K562 (cell line): ENCODE results near the gene CDCA3. TPM values are rescaled to one million over a fixed set of nuclear protein-coding genes. Genes with fewer than 3 reads are reported as not detected.

ENCODE experiments used
- ATF1 ChIP-seq, 2 experiments: fragments of 450-650 bp in 1 of 2; IDR thresholded peaks; 2 replicates each; pipeline ENCODE4 v1.6.1; 2016; ENCODE audit warnings: missing compliant biosample characterization in 1 of 2, missing genetic modification characterization in 1 of 2
- CGGBP1 ChIP-seq: fragments of 250-450 bp; sonication (Bioruptor Pico); IDR thresholded peaks from 2 replicates; pipeline ENCODE4 v1.9.0; 2021; ENCODE audit warnings: mild to moderate bottlenecking
- CREB1 ChIP-seq, 2 experiments: sonication (generic) in 1 of 2; formaldehyde crosslinking in 1 of 2; IDR thresholded peaks; 2 replicates each; pipeline versions ENCODE4 v1.6.1 to v1.8.0; 2012 to 2022; ENCODE audit warnings: inconsistent platforms in 1 of 2, mild to moderate bottlenecking in 1 of 2, missing genetic modification reagents in 1 of 2, moderate library complexity in 1 of 2
- ELF1 ChIP-seq: fragments of 200-800 bp; sonication (Bioruptor generic); IDR thresholded peaks from 2 replicates; pipeline ENCODE4 v1.6.1; 2016; ENCODE audit warnings: missing genetic modification characterization, missing compliant biosample characterization
- FOXA1 ChIP-seq: fragments of 450-650 bp; IDR thresholded peaks from 2 replicates; pipeline ENCODE4 v1.6.1; 2016; ENCODE audit warnings: mild to moderate bottlenecking, borderline replicate concordance
- HSF4 ChIP-seq: fragments of 250-450 bp; sonication (Bioruptor Pico); IDR thresholded peaks from 2 replicates; pipeline ENCODE4 v2.1.2; 2022; ENCODE audit warnings: mild to moderate bottlenecking, moderate library complexity, borderline replicate concordance
- KLF13 ChIP-seq: fragments of 450-650 bp; IDR thresholded peaks from 2 replicates; pipeline ENCODE4 v1.6.1; 2016; ENCODE audit warnings: missing genetic modification characterization, low read depth, mild to moderate bottlenecking, missing compliant biosample characterization, moderate library complexity, borderline replicate concordance
- MCM7 ChIP-seq, 2 experiments: fragments of 450-650 bp; IDR thresholded peaks; 2 replicates each; pipeline ENCODE4 v1.6.1; 2016 to 2018
- MLLT1 ChIP-seq, 2 experiments: fragments of 450-650 bp; IDR thresholded peaks; 2 replicates each; pipeline ENCODE4 v1.6.1; 2016
- PYGO2 ChIP-seq: fragments of 450-650 bp; IDR thresholded peaks from 2 replicates; pipeline ENCODE4 v1.6.1; 2016; ENCODE audit warnings: mild to moderate bottlenecking, missing genetic modification characterization, moderate library complexity, missing compliant biosample characterization
- RB1 ChIP-seq: fragments of 450-650 bp; IDR thresholded peaks from 2 replicates; pipeline ENCODE4 v1.6.1; 2017; ENCODE audit warnings: low read depth, mild to moderate bottlenecking
- SIN3B ChIP-seq: fragments of 450-650 bp; IDR thresholded peaks from 2 replicates; pipeline ENCODE4 v1.6.1; 2017; ENCODE audit warnings: low read depth, mild to moderate bottlenecking, moderate library complexity
- SMAD4 ChIP-seq: fragments of 250-450 bp; sonication (Bioruptor Pico); conservative IDR thresholded peaks from 2 replicates; pipeline ENCODE4 v1.8.0; 2021; ENCODE audit warnings: inconsistent platforms, mild to moderate bottlenecking, moderate library complexity
- SNRNP70 ChIP-seq: fragments of 200-400 bp; formaldehyde crosslinking; optimal IDR thresholded peaks from 2 replicates; pipeline ENCODE3; 2017; ENCODE audit warnings: low read depth, low read length
- TFAP4 ChIP-seq: sonication (generic); formaldehyde crosslinking; IDR thresholded peaks from 2 replicates; pipeline ENCODE4 v1.8.0; 2022; ENCODE audit warnings: missing genetic modification reagents, mild to moderate bottlenecking, moderate library complexity, borderline replicate concordance
- TSC22D4 ChIP-seq: fragments of 450-650 bp; IDR thresholded peaks from 2 replicates; pipeline ENCODE4 v1.6.1; 2016; ENCODE audit warnings: missing genetic modification characterization, missing biosample characterization, control low read depth
- ZNF253 ChIP-seq: fragments of 250-450 bp; sonication (Bioruptor Pico); conservative IDR thresholded peaks from 2 replicates; pipeline ENCODE4 v1.6.1; 2021; ENCODE audit warnings: mild to moderate bottlenecking
- ZNF311 ChIP-seq: fragments of 250-450 bp; sonication (Bioruptor Pico); IDR thresholded peaks from 2 replicates; pipeline ENCODE4 v1.4.0; 2020; ENCODE audit warnings: mild to moderate bottlenecking, moderate library complexity
- ZNF586 ChIP-seq: fragments of 450-650 bp; formaldehyde crosslinking; conservative IDR thresholded peaks from 2 replicates; pipeline ENCODE4 v1.4.0; 2020; ENCODE audit warnings: mild to moderate bottlenecking, moderate library complexity
- ZNF609 ChIP-seq: sonication (generic); formaldehyde crosslinking; IDR thresholded peaks from 2 replicates; pipeline ENCODE4 v1.8.1; 2023; ENCODE audit warnings: missing genetic modification reagents, mild to moderate bottlenecking, borderline replicate concordance
- ZNF766 ChIP-seq: fragments of 200-800 bp; sonication (Bioruptor generic); conservative IDR thresholded peaks from 2 replicates; pipeline ENCODE4 v1.6.1; 2016; ENCODE audit warnings: missing genetic modification characterization, missing compliant biosample characterization
- polyA plus RNA-seq, 8 experiments: library from polyadenylated mRNA; depleted of rRNA in 4 of 8; stranded (reverse) in 5 of 8; unstranded in 3 of 8; fragments of >200 nt; fragmentation: Nextera tagmentation in 2 of 8; fragmentation: Illumina TruSeq in 1 of 8; extraction: Ambion mirVana in 2 of 8; extraction: Trizol in 1 of 8; gene quantifications; 2 replicates each; pipeline versions ENCODE4 v1.2.1 to v1.2.3, GENCODE V29; 2011 to 2014; ENCODE audit warnings: inconsistent platforms in 1 of 8, missing spikeins in 1 of 8
- total RNA-seq, 7 experiments: library from RNA; depleted of rRNA in 6 of 7; stranded (reverse); fragments of >200 nt in 6 of 7; fragmentation: Illumina TruSeq in 2 of 7; extraction: Trizol in 2 of 7; gene quantifications; 2 replicates each; pipeline versions ENCODE4 v1.2.1 to v1.2.3, GENCODE V29; 2011 to 2021; ENCODE audit warnings: low replicate concordance in 1 of 7

The CDCA3 gene
- total and polyA plus RNA-seq, 9 of the 15 experiments (the other 6 are each of a cell fraction or from before 2014, with no cell fraction given), result 24.2 to 80.8 (median 55.1) TPM

- TF ChIP-seq PYGO2 (tag), result peak; percentile 84
- no peak for TF ChIP-seq RB1
- no peak for TF ChIP-seq TSC22D4
- no peak; the same call in 1 of the 2 replicates for TF ChIP-seq TFAP4 (CRISPR knock-in tag)
- no peak for TF ChIP-seq SNRNP70
- no peak for TF ChIP-seq MCM7 (IDR thresholded peaks at IDR 0.05)
- no peak; the same call in 1 of the 2 replicates for TF ChIP-seq SIN3B
- TF ChIP-seq ATF1 (CRISPR knock-in tag; IDR thresholded peaks at IDR 0.05), result no peak
- peak; percentile 92 for TF ChIP-seq ATF1 (tag; IDR thresholded peaks at IDR 0.05)
- no peak for TF ChIP-seq CGGBP1
- TF ChIP-seq ELF1 (tag), result peak; percentile 78
- peak; percentile 98 for TF ChIP-seq ZNF766
- TF ChIP-seq ZNF311 (CRISPR knock-in tag), result peak; percentile 95
- peak; percentile 77 for TF ChIP-seq CREB1 (IDR thresholded peaks at IDR 0.05)
- peak; percentile 89 for TF ChIP-seq CREB1 (CRISPR knock-in tag; IDR thresholded peaks at IDR 0.05)
- TF ChIP-seq ZNF609 (CRISPR knock-in tag), result no peak
- peak; percentile 94 for TF ChIP-seq KLF13 (tag)
- no peak for TF ChIP-seq MLLT1 (IDR thresholded peaks at IDR 0.05)
- no peak for TF ChIP-seq FOXA1
- 0 out of 2 replicates have a peak, but pooled peaks have one; percentile 30 for TF ChIP-seq ZNF586 (CRISPR knock-in tag)
- TF ChIP-seq HSF4 (CRISPR knock-in tag), result peak; percentile 69; the same call in 1 of the 2 replicates
- TF ChIP-seq SMAD4 (CRISPR knock-in tag), result peak; percentile 86
- TF ChIP-seq ZNF253 (CRISPR knock-in tag), result no peak
Observed at GRCh38 chr12:6851921-6852650, 1.0 kb upstream of the CDCA3 start, which contains the start of gene USP5 (continued).
